Dendritic cell treated with granulocyte-macrophage colony-stimulating factor and Interleukin-4, amounts not matched to agents 40 ng/mL and 50 ng/mL, for 4 days (primary cell): Measurements from ENCODE around the gene C3AR1.
"Not testable (repeated sequence)": the region's sequence is repeated elsewhere in the genome, so short reads cannot be mapped to it uniquely, and the experiment has no call there.

Experiments used
- H3K27ac Mint-ChIP-seq: one replicate; pipeline ENCODE4 v1.8.0; 2022; ENCODE audit warnings: mild to moderate bottlenecking, mixed read lengths
- H3K27me3 Mint-ChIP-seq: one replicate; pipeline ENCODE4 v1.8.0; 2022; ENCODE audit warnings: mild to moderate bottlenecking, mixed read lengths
- H3K36me3 Mint-ChIP-seq: one replicate; pipeline ENCODE4 v1.8.0; 2022; ENCODE audit warnings: low read depth, mixed read lengths
- H3K4me1 Mint-ChIP-seq: one replicate; pipeline ENCODE4 v1.8.0; 2022; ENCODE audit warnings: low read depth, mixed read lengths
- H3K4me3 Mint-ChIP-seq: one replicate; pipeline ENCODE4 v1.8.0; 2022; ENCODE audit warnings: mild to moderate bottlenecking, moderate library complexity, mixed read lengths
- H3K9me3 Mint-ChIP-seq: one replicate; pipeline ENCODE4 v1.8.0; 2022; ENCODE audit warnings: mixed read lengths
- intact Hi-C: fragments of 100-400 bp; cut with micrococcal nuclease; formaldehyde crosslinking; loops from one replicate; pipeline ENCODE4 v1.15.0; 2022

Gene C3AR1

DNA sequence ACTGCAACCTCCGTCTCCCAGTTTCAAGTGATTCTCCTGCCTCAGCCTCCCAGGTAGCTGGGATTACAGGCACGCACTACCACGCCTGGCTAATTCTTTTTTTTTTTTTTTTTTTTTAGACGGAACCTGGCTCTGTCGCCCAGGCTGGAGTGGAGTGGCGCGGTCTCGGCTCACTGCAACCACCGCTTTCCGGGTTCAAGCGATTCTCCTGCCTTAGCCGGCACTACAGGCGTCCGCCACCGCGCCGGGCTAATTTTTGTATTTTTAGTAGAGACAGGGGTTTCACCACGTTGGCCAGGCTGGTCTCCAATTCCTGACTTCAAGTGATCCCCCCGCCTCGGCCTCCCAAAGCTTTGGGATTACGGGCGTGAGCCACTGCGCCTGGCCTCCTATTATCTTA, 35.1 kb downstream of the C3AR1 start:
- H3K9me3 Mint-ChIP-seq, H3K4me3 Mint-ChIP-seq, H3K27me3 Mint-ChIP-seq, H3K27ac Mint-ChIP-seq: not testable (repeated sequence)
- H3K4me1 Mint-ChIP-seq, result peaks cover 34% of the 10 kb centered on the region
- intact Hi-C loops, result loop anchor here (5.0 kb wide), 1 partner anchor 51 kb away; the partner anchor contains the start of gene NECAP1
- peaks cover 35% of the 10 kb centered on the region for H3K36me3 Mint-ChIP-seq

DNA sequence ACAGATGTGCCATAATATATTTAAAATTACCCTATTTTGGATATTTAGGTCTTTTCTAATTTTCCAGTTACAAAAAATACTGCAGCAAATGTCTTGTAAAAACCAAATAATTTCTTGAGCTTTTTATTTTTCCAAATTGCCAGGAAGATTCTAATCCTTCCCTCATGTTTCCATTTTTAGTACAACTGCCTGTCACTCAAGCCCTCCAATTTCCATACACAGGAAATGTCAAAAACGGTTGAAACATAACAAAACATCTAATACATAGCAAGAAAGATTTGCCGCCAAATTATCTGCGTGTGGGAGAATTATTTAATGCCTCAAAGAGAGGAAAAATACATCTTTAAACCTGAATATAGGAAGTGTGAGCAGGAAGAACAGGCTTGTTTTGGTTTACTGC, 36.0 kb downstream of the C3AR1 start:
- Mint-ChIP-seq H3K27ac (no peak overlapping the region), H3K4me1 (peaks cover 26% of the 10 kb centered on the region), H3K4me3 (no peak overlapping the region), H3K27me3 (no peaks in the 10 kb centered on the region), H3K36me3 (peaks cover 33% of the 10 kb centered on the region), H3K9me3 (no peaks in the 10 kb centered on the region)
- intact Hi-C loops, result loop anchor here (5.0 kb wide), 1 partner anchor 52 kb away; the partner anchor contains the start of gene NECAP1

DNA sequence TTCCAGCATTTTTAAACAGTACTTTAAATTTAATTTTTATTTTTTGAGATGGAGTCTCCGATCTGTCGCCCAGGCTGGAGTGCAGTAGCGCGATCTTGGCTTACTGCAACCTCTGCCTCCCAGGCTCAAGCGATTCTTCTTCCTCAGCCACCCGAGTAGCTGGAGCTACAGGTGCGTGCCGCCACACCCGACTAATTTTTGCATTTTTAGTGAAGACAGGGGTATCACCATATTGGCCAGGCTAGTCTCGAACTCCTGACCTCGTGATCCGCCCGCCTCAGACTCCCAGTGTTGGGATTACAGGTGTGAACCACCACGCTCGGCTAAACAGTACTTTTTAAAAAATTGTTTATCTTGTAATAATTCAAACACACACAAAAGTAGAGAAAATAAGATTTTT, 37.9 kb downstream of the C3AR1 start:
- intact Hi-C loops, result no loop called here
- H3K9me3 Mint-ChIP-seq, result no peaks in the 10 kb centered on the region
- H3K4me1 Mint-ChIP-seq, result peaks cover 6% of the 10 kb centered on the region
- H3K36me3 Mint-ChIP-seq, result peaks cover 18% of the 10 kb centered on the region
- H3K27ac Mint-ChIP-seq, result no peak overlapping the region
- H3K27me3 Mint-ChIP-seq, result no peaks in the 10 kb centered on the region
- H3K4me3 Mint-ChIP-seq, result no peak overlapping the region

DNA sequence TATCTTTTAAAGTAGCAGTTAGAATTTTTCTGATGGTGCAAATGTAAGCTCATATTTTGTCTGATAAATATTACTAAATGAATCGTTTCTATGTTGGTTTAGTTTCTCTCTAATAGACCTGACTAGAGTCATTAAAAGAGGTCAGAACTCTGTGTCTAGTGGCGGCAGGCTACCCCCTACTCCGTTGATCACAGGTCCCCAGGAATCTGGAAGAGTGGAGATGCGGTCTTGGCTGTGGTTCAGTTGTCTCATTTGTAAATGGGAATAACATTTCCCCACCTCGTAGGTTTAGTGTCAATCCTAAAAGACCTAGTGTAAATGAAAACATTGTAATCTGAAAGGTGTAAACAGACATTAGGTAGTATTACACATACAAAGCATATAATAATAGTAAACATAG, 38.3 kb downstream of the C3AR1 start:
- intact Hi-C loops, result no loop called here
- Mint-ChIP-seq H3K27me3 (no peaks in the 10 kb centered on the region), H3K4me1 (peaks cover 4% of the 10 kb centered on the region), H3K36me3 (peaks cover 14% of the 10 kb centered on the region), H3K27ac (peak overlapping the region; percentile 100), H3K9me3 (no peaks in the 10 kb centered on the region), H3K4me3 (peak overlapping the region; percentile 23)

DNA sequence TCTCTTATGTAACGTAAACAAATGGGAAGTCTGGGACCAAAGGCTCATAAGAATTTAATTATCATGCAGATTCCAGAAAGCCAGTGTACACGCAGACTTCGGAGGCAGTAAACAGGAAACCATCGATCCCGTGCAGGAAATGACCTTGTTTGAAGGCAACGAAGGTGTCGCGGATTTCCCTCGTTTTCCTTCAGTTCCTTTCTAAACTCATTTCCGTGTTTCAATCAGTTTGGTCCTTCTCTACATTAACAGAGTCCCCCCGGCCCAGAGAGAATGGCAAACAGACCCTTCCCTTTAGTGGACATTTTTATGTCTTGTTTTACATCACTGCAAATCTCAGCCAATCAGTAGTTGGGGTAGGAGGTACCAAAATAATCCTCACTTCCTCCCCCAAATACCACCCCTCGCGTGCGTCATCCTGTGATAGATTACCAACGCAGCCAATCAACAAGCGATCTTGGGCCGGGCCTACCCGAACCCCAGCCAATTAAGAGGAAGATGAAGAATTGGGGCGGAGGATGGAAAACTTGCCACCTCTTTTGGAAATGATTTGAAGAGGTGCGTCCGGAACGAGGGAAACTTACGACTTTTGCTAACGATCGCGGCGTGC, 39.8 kb downstream of the C3AR1 start:
- H3K27me3 Mint-ChIP-seq, result no peaks in the 10 kb centered on the region
- H3K36me3 Mint-ChIP-seq, result peaks cover 11% of the 10 kb centered on the region
- intact Hi-C loops, result no loop called here
- H3K27ac Mint-ChIP-seq, result peak overlapping the region; percentile 100
- H3K4me3 Mint-ChIP-seq, result peak overlapping the region; percentile 96
- no peaks in the 10 kb centered on the region for H3K9me3 Mint-ChIP-seq
- H3K4me1 Mint-ChIP-seq, result peaks cover 4% of the 10 kb centered on the region

DNA sequence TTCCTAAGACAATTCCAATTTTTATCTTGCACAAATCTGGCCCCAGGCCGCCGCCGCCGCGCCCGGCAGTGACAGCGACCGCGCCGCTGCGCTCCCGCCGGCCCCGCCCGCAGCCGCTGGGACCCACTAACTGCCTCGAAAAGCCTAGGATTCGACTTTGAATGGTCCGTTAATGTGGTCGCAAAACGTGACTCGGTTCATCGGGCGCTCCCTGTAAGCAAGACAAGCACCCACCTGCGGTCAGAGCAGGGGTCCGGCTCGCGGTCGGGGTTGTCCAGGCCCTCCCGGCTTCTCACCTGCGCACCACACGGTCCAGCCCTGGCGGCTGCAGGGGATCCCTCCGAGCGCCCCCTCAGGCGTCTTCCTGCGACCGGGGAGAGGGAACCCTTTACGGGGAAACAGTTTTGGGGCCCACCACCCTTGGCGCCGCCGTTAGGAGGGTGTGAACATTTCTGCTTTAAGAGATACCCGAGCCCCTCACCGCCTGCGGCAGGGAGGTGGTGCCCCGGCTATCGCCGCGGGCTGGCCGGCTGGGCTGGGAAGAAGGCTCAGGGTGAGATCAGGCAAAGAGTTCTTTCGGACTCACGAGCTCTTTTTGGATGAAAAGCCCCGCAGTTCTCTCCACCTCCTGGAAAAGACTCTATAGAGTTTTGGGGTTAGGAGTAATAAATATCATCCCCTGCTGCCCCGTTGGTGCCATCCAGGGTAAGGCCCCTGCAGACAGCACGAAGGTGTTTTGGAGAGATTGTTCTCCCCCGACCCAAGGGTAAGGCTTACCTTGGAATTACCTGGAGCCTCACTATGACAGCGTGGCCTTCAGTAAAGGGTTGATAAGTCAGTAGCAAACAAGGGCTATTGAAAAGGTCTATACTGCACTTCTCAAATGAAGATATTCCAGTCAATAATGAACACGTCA, 47.2 kb downstream of the C3AR1 start:
- intact Hi-C loops, result no loop called here
- H3K4me1 Mint-ChIP-seq, result peaks cover 9% of the 10 kb centered on the region
- peaks cover 39% of the 10 kb centered on the region for H3K27me3 Mint-ChIP-seq
- H3K27ac Mint-ChIP-seq, result no peak overlapping the region
- peak overlapping the region; percentile 40 for H3K4me3 Mint-ChIP-seq
- H3K9me3 Mint-ChIP-seq, result no peaks in the 10 kb centered on the region
- H3K36me3 Mint-ChIP-seq, result no peaks in the 10 kb centered on the region

DNA sequence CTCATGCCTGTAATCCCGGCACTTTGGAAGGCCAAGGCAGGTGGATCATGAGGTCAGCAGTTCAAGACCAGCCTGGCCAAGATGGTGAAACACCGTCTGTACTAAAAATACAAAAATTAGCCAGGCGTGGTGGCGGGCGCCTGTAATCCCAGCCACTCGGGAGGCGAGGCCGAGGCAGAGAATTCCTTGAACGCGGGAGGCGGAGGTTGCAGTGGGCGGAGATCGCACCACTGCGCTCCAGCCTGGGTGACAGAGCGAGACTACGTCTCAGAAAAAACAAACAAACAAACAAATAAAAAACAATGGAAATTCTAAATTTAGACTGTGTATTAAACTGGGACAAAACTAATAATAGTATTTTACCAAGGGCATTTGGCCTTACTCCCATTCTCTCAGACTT, 47.9 kb downstream of the C3AR1 start:
- H3K4me1 Mint-ChIP-seq, intact Hi-C loops, H3K9me3 Mint-ChIP-seq, H3K27ac Mint-ChIP-seq, H3K4me3 Mint-ChIP-seq, H3K36me3 Mint-ChIP-seq: not testable (repeated sequence)
- H3K27me3 Mint-ChIP-seq, result peaks cover 39% of the 10 kb centered on the region

DNA sequence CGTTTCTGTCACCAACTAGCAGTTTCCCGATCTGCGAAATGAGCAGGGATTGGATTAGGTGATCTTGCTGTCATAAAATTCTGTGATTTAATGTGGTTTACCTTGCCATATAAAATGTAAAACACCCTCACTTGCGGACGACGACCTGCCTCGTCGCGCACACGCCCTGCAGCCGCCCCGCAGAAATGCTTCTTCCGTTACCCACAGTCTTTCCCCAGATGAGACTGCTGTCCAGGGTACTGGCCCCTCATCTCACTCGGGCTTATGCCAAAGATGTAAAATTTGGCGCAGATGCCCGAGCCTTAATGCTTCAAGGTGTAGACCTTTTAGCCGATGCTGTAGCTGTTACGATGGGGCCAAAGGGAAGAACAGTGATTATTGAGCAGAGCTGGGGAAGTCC, 51.3 kb downstream of the C3AR1 start:
- Mint-ChIP-seq H3K9me3 (no peaks in the 10 kb centered on the region), H3K4me1 (peaks cover 14% of the 10 kb centered on the region), H3K27ac (no peak overlapping the region), H3K27me3 (peaks cover 32% of the 10 kb centered on the region), H3K36me3 (no peaks in the 10 kb centered on the region), H3K4me3 (no peak overlapping the region)
- intact Hi-C loops, result no loop called here

DNA sequence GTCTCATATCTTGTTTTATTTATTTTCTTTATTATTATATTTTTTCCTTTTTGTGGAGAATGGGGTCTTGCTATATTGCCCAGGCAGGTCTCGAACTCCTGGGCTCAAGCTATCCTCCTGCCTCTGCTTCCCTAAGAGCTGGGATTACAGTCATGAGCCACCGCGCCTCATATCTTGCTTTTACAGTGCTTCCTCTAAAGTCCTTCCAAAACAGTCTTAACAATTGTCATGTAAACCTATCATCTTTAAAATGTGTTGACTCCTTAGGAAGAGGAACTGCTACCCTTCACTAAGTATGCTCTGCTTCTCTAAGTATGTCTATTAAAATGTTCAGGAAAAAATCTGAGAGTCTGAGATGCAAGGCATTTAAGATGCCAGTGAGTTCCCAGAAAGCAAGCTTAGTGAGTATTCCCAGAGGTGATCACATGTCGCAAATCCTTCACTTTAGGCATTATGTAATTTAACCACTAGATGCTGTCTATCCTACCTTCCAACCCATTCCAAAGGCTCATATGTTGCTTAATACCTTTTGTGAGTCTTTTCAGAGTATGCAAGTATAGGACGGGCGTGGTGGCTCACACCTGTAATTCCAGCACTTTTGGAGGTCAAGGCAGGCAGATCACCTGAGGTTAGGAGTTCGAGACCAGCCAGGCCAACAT, 53.4 kb downstream of the C3AR1 start:
- intact Hi-C loops, result no loop called here
- no peak overlapping the region for H3K27ac Mint-ChIP-seq
- H3K36me3 Mint-ChIP-seq, result no peaks in the 10 kb centered on the region
- H3K4me1 Mint-ChIP-seq, result peaks cover 5% of the 10 kb centered on the region
- peaks cover 13% of the 10 kb centered on the region for H3K27me3 Mint-ChIP-seq
- H3K4me3 Mint-ChIP-seq, result no peak overlapping the region
- no peaks in the 10 kb centered on the region for H3K9me3 Mint-ChIP-seq

DNA sequence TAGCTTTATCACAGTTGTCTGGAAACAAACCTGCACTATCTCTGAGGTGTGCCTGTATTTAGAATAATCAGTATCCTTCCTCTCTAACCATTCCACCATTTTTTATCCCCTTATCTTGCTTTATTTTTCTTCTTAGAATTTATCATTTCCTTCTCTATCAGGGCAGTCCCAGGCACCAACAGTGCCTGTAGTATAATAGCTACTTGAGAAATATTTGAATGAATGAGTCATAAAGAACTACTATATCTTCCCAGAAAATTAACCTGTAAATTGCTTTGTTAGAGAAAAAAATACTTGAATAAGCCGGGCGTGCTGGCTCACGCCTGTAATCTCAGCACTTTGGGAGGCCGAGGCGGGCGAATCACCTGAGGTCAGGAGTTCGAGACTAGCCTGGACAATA, 54.8 kb downstream of the C3AR1 start:
- Mint-ChIP-seq H3K4me1 (peaks cover 5% of the 10 kb centered on the region), H3K4me3 (no peak overlapping the region), H3K9me3 (no peaks in the 10 kb centered on the region), H3K36me3 (no peaks in the 10 kb centered on the region), H3K27me3 (peaks cover 4% of the 10 kb centered on the region), H3K27ac (no peak overlapping the region)
- intact Hi-C loops, result no loop called here
